ENCODE measurements around the gene FAM168B. TPM values are rescaled to one million over a fixed set of nuclear protein-coding genes. Genes with fewer than 3 reads are reported as not detected.

FAM168B gene
- total RNA-seq, 2 experiments from 2014 or later = 50.5 to 57.1 TPM

- Mint-ChIP-seq H3K4me1 (ENCODE audit: low read depth) (no peaks in the 10 kb centered on the region), H3K9me3 (no peaks in the 10 kb centered on the region), H3K27me3 (peaks cover 18% of the 10 kb centered on the region), H3K36me3 (no peaks in the 10 kb centered on the region), H3K4me3 (no peak overlapping the region), H3K27ac (no peak overlapping the region)
- CTCF ChIA-PET = no interaction called here
- POLR2A ChIA-PET = no interaction called here
- intact Hi-C loops (cut with micrococcal nuclease) = no loop called here
- DNase-seq = peak; percentile 38
Observed at GRCh38 chr2:131034122-131035051, 58.9 kb downstream of the FAM168B start.

GRCh38 chr2:131033786-131034121, 59.5 kb downstream of the FAM168B start:
- POLR2A ChIA-PET = no interaction called here
- DNase-seq = no peak
- CTCF ChIA-PET = no interaction called here
- no peak overlapping the region for H3K27ac Mint-ChIP-seq
- H3K4me1 Mint-ChIP-seq (ENCODE audit: low read depth) = no peaks in the 10 kb centered on the region
- H3K36me3 Mint-ChIP-seq = no peaks in the 10 kb centered on the region
- H3K9me3 Mint-ChIP-seq = no peaks in the 10 kb centered on the region
- H3K27me3 Mint-ChIP-seq = peaks cover 18% of the 10 kb centered on the region
- intact Hi-C loops (cut with micrococcal nuclease) = no loop called here
- H3K4me3 Mint-ChIP-seq = no peak overlapping the region

- Mint-ChIP-seq H3K36me3 (no peaks in the 10 kb centered on the region), H3K4me3 (no peak overlapping the region), H3K9me3 (peaks cover 4% of the 10 kb centered on the region), H3K4me1 (ENCODE audit: low read depth) (no peaks in the 10 kb centered on the region), H3K27ac (no peak overlapping the region), H3K27me3 (peaks cover 22% of the 10 kb centered on the region)
- CTCF ChIA-PET = no interaction called here
- no peak for DNase-seq
- POLR2A ChIA-PET = no interaction called here
- intact Hi-C loops (cut with micrococcal nuclease) = no loop called here
Observed at GRCh38 chr2:131032393-131032836, 60.8 kb downstream of the FAM168B start.

- Mint-ChIP-seq H3K4me1 (ENCODE audit: low read depth) (no peaks in the 10 kb centered on the region), H3K36me3 (no peaks in the 10 kb centered on the region), H3K27ac (no peak overlapping the region), H3K4me3 (no peak overlapping the region), H3K9me3 (peaks cover 7% of the 10 kb centered on the region), H3K27me3 (peaks cover 22% of the 10 kb centered on the region)
- DNase-seq = no peak
- ChIA-PET CTCF (no interaction called here), POLR2A (no interaction called here)
- intact Hi-C loops (cut with micrococcal nuclease) = no loop called here
Observed at GRCh38 chr2:131031875-131032274, 61.4 kb downstream of the FAM168B start.

- Mint-ChIP-seq H3K36me3 (no peaks in the 10 kb centered on the region), H3K27me3 (peaks cover 22% of the 10 kb centered on the region), H3K4me1 (ENCODE audit: low read depth) (no peaks in the 10 kb centered on the region), H3K4me3 (no peak overlapping the region), H3K9me3 (peaks cover 7% of the 10 kb centered on the region), H3K27ac (no peak overlapping the region)
- no peak for DNase-seq
- intact Hi-C loops (cut with micrococcal nuclease) = no loop called here
- POLR2A ChIA-PET = no interaction called here
- CTCF ChIA-PET = no interaction called here
Observed at GRCh38 chr2:131031431-131031841, 61.8 kb downstream of the FAM168B start.

GRCh38 chr2:131030478-131030971, 62.7 kb downstream of the FAM168B start:
- peaks cover 23% of the 10 kb centered on the region for H3K27me3 Mint-ChIP-seq
- H3K4me3 Mint-ChIP-seq = no peak overlapping the region
- POLR2A ChIA-PET = no interaction called here
- peaks cover 7% of the 10 kb centered on the region for H3K9me3 Mint-ChIP-seq
- H3K4me1 Mint-ChIP-seq (ENCODE audit: low read depth) = no peaks in the 10 kb centered on the region
- intact Hi-C loops (cut with micrococcal nuclease) = no loop called here
- CTCF ChIA-PET = no interaction called here
- no peak overlapping the region for H3K27ac Mint-ChIP-seq
- DNase-seq = no peak
- no peaks in the 10 kb centered on the region for H3K36me3 Mint-ChIP-seq

- Mint-ChIP-seq H3K4me1 (ENCODE audit: low read depth) (no peaks in the 10 kb centered on the region), H3K27ac (no peak overlapping the region), H3K4me3 (no peak overlapping the region), H3K9me3 (peaks cover 7% of the 10 kb centered on the region), H3K27me3 (peaks cover 28% of the 10 kb centered on the region), H3K36me3 (no peaks in the 10 kb centered on the region)
- no peak for DNase-seq
- intact Hi-C loops (cut with micrococcal nuclease) = no loop called here
- ChIA-PET POLR2A (no interaction called here), CTCF (interaction anchor here (1.4 kb wide), 1 partner anchor 10 kb away, joined by 3 read pairs; no protein-coding TSS in a partner anchor)
Observed at GRCh38 chr2:131029812-131030211, 63.4 kb downstream of the FAM168B start.

GRCh38 chr2:131027566-131028528, 65.4 kb downstream of the FAM168B start:
- Mint-ChIP-seq H3K4me3 (no peak overlapping the region), H3K4me1 (ENCODE audit: low read depth) (no peaks in the 10 kb centered on the region), H3K9me3 (peaks cover 7% of the 10 kb centered on the region), H3K36me3 (no peaks in the 10 kb centered on the region), H3K27ac (no peak overlapping the region), H3K27me3 (peaks cover 15% of the 10 kb centered on the region)
- ChIA-PET CTCF (no interaction called here), POLR2A (no interaction called here)
- intact Hi-C loops (cut with micrococcal nuclease) = no loop called here
- no peak for DNase-seq

GRCh38 chr2:131026919-131027318, 66.3 kb downstream of the FAM168B start:
- H3K36me3 Mint-ChIP-seq = no peaks in the 10 kb centered on the region
- intact Hi-C loops (cut with micrococcal nuclease) = no loop called here
- H3K4me1 Mint-ChIP-seq (ENCODE audit: low read depth) = no peaks in the 10 kb centered on the region
- no peak overlapping the region for H3K4me3 Mint-ChIP-seq
- POLR2A ChIA-PET = no interaction called here
- peaks cover 14% of the 10 kb centered on the region for H3K27me3 Mint-ChIP-seq
- H3K27ac Mint-ChIP-seq = no peak overlapping the region
- peaks cover 7% of the 10 kb centered on the region for H3K9me3 Mint-ChIP-seq
- CTCF ChIA-PET = no interaction called here
- DNase-seq = no peak

DNA sequence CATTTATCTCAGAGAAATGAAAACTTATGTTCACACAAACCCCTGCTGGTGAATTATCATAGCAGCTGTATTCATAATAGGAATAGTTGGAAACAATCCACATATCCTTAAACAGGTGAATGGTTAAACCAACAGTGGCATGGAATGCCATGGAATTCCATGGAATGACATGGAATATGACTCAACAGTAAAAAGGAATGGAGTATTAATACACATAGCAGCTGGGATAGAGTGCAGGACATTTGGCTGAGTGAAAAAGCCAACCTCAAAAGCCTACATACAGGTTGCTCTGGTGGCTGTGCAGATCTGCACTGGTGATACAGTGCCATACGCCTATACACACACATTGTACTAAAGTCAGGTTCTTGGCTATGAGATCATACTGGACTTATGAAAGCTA, 69.5 kb downstream of the FAM168B start:
- no peak overlapping the region for H3K4me3 Mint-ChIP-seq
- intact Hi-C loops (cut with micrococcal nuclease) = no loop called here
- ChIA-PET CTCF (no interaction called here), POLR2A (no interaction called here)
- DNase-seq = no peak
- no peaks in the 10 kb centered on the region for H3K4me1 Mint-ChIP-seq (ENCODE audit: low read depth)
- H3K27me3 Mint-ChIP-seq = peaks cover 17% of the 10 kb centered on the region
- H3K27ac Mint-ChIP-seq = no peak overlapping the region
- H3K9me3 Mint-ChIP-seq = peaks cover 7% of the 10 kb centered on the region
- peaks cover 2% of the 10 kb centered on the region for H3K36me3 Mint-ChIP-seq

GRCh38 chr2:131022731-131023130, 70.5 kb downstream of the FAM168B start:
- no peak for DNase-seq
- intact Hi-C loops (cut with micrococcal nuclease) = no loop called here
- ChIA-PET CTCF (no interaction called here), POLR2A (no interaction called here)
- H3K27ac Mint-ChIP-seq = no peak overlapping the region
- H3K27me3 Mint-ChIP-seq = peaks cover 13% of the 10 kb centered on the region
- H3K9me3 Mint-ChIP-seq = peaks cover 6% of the 10 kb centered on the region
- H3K36me3 Mint-ChIP-seq = peaks cover 2% of the 10 kb centered on the region
- H3K4me3 Mint-ChIP-seq = no peak overlapping the region
- no peaks in the 10 kb centered on the region for H3K4me1 Mint-ChIP-seq (ENCODE audit: low read depth)
